Measurements from ENCODE around the gene HOXD9. TPM values are rescaled to one million over a fixed set of nuclear protein-coding genes. Genes with fewer than 3 reads are reported as not detected.

HOXD9 gene
- total RNA-seq, 1 donor, result 0.36 TPM

DNA sequence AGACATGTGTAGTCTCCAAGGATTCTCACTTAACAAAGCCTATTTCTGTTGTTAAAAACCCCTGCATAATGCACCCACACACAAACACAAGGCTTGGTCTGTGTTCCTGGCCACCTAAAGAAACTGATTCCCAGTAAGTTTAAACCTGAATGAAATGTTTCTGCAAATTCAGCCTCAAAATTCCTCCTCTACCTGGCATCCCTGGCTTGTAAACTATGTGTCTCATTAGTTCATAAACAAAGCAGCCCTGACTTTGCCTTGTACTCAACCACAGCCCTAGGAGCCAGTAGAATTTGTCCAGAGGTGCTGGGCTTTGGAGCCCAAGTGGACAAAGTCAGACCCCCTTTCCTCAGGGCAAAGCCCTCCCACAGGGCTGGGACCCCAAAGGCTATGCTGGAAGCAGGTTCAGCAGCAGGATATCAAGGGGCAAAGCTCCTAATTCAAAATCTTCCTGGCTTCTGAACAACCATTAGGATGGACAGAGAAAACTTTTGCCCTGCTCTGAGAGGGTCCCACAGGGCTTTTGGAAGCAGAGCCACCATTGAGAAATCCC, 32.6 kb upstream of the HOXD9 start:
- H3K4me1 ChIP-seq (ENCODE audit: insufficient read depth, low read length), result no peaks in the 10 kb centered on the region
- TF ChIP-seq, protein P1, sequence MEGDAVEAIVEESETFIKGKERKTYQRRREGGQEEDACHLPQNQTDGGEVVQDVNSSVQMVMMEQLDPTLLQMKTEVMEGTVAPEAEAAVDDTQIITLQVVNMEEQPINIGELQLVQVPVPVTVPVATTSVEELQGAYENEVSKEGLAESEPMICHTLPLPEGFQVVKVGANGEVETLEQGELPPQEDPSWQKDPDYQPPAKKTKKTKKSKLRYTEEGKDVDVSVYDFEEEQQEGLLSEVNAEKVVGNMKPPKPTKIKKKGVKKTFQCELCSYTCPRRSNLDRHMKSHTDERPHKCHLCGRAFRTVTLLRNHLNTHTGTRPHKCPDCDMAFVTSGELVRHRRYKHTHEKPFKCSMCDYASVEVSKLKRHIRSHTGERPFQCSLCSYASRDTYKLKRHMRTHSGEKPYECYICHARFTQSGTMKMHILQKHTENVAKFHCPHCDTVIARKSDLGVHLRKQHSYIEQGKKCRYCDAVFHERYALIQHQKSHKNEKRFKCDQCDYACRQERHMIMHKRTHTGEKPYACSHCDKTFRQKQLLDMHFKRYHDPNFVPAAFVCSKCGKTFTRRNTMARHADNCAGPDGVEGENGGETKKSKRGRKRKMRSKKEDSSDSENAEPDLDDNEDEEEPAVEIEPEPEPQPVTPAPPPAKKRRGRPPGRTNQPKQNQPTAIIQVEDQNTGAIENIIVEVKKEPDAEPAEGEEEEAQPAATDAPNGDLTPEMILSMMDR (IDR thresholded peaks at IDR 0.05; ENCODE audit: extremely low read depth, low read depth, low read length), result no peak
- DNase-seq (ENCODE audit: insufficient read length, low spot score, missing footprints), result peak; percentile 85
- no peaks in the 10 kb centered on the region for H3K36me3 ChIP-seq (ENCODE audit: insufficient read depth, low read length)
- no peaks in the 10 kb centered on the region for H4K20me1 ChIP-seq (ENCODE audit: insufficient read depth, low read length)
- H3K9me3 ChIP-seq (ENCODE audit: low read depth, low read length), result no peaks in the 10 kb centered on the region
- no peak overlapping the region for H3K4me2 ChIP-seq (ENCODE audit: insufficient read depth, low read length)
- no peaks in the 10 kb centered on the region for H3K79me2 ChIP-seq (ENCODE audit: insufficient read depth, low read length)
- H3K4me3 ChIP-seq (ENCODE audit: insufficient read depth, low read length), result no peak overlapping the region
- H3K27me3 ChIP-seq (ENCODE audit: insufficient read depth, low read length), result peaks cover 97% of the 10 kb centered on the region
- H3K27ac ChIP-seq (ENCODE audit: low read depth, low read length), result no peak overlapping the region
- H2AFZ ChIP-seq (ENCODE audit: low read length), result no peak overlapping the region

DNA sequence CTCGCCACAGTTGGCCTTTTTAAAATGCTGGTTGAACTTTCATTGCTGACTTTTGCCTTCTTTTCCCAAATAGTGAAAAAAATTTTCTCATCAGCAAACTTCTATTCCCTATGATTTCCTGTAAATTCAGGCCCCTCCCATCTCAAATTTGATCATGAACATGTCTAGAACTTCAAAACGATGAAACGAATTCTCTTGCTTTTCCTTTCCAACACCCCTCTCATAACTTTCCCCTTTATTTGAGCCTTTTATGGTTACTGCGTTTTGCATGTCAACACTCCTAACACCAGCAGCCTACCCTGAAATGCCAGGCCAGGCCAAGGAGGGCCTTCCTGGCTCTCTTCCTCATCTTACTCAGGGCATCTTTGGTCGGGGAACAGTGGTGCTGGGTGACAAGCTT, 31.7 kb upstream of the HOXD9 start:
- Histone ChIP-seq H3K4me2 (ENCODE audit: insufficient read depth, low read length) (no peak overlapping the region), H3K36me3 (ENCODE audit: insufficient read depth, low read length) (no peaks in the 10 kb centered on the region), H4K20me1 (ENCODE audit: insufficient read depth, low read length) (no peaks in the 10 kb centered on the region), H2AFZ (ENCODE audit: low read length) (no peak overlapping the region), H3K79me2 (ENCODE audit: insufficient read depth, low read length) (no peaks in the 10 kb centered on the region), H3K4me1 (ENCODE audit: insufficient read depth, low read length) (no peaks in the 10 kb centered on the region), H3K27me3 (ENCODE audit: insufficient read depth, low read length) (peaks cover 97% of the 10 kb centered on the region), H3K9me3 (ENCODE audit: low read depth, low read length) (no peaks in the 10 kb centered on the region), H3K27ac (ENCODE audit: low read depth, low read length) (no peak overlapping the region), H3K4me3 (ENCODE audit: insufficient read depth, low read length) (no peak overlapping the region)
- DNase-seq (ENCODE audit: insufficient read length, low spot score, missing footprints), result no peak
- TF ChIP-seq, protein P1 (IDR thresholded peaks at IDR 0.05; ENCODE audit: extremely low read depth, low read depth, low read length), result no peak

DNA sequence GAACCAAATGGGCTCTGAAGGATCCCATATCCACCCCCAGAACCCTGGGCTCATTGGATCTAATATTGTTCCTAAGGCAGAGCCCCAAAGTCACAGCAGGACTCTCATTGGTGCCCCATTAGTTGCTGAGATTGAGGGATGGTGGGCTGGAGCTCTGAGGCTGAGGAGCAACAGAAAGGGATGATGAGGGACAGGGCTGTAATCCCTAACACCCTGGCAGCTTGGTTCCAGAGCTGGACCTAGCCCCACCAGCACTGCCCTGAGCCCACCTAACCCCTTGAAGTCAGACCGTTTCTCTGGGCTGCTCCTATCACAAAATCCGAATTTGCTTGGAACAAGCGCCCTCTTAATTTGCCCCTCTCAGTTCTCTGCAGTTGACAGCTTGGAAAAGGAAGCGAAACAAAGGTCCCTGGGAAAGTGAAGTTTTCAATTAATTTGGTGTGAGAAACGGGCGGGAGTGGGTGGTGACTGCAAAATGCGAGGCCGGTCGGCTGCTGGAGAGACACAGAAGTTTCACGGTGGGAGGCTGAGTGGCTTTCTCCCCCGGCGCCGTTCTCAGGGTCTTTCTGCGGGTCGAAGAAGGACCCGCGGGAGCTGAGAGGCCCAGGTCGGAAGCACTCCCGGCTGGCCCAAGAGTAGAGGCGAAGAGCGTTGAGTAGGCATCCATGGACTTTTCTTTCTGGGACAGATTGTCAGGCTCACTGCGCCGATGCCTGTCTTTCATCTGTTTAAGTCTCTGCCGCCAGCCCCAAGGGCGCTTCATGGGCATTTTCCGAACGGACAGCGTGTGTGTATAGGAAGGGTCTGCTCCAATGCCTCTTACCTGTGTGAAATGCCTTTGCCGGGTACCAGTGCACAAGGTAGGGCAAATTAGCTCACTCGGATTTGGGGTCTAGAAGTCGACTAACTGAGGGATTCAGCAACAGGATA, 30.9 kb upstream of the HOXD9 start:
- Histone ChIP-seq H3K4me3 (ENCODE audit: insufficient read depth, low read length) (no peak overlapping the region), H4K20me1 (ENCODE audit: insufficient read depth, low read length) (no peaks in the 10 kb centered on the region), H3K36me3 (ENCODE audit: insufficient read depth, low read length) (no peaks in the 10 kb centered on the region), H2AFZ (ENCODE audit: low read length) (no peak overlapping the region), H3K27me3 (ENCODE audit: insufficient read depth, low read length) (peaks cover 97% of the 10 kb centered on the region), H3K27ac (ENCODE audit: low read depth, low read length) (no peak overlapping the region), H3K9me3 (ENCODE audit: low read depth, low read length) (no peaks in the 10 kb centered on the region), H3K79me2 (ENCODE audit: insufficient read depth, low read length) (no peaks in the 10 kb centered on the region), H3K4me1 (ENCODE audit: insufficient read depth, low read length) (no peaks in the 10 kb centered on the region), H3K4me2 (ENCODE audit: insufficient read depth, low read length) (no peak overlapping the region)
- DNase-seq (ENCODE audit: insufficient read length, low spot score, missing footprints), result no peak
- TF ChIP-seq, protein P1 (IDR thresholded peaks at IDR 0.05; ENCODE audit: extremely low read depth, low read depth, low read length), result no peak
